SIG-M5 treated with dmso at 0.1 percent for 504 hours (cell line): Measurements from ENCODE around the gene MED16.
A peak's percentile ranks its signal among the peaks of the same experiment; 100 is the strongest.

Experiments used
- DNase-seq: peaks from one replicate; lab custom pipeline; 2025; ENCODE audit not compliant: unreplicated experiment; lab: John Stamatoyannopoulos, UW

The MED16 gene, protein sequence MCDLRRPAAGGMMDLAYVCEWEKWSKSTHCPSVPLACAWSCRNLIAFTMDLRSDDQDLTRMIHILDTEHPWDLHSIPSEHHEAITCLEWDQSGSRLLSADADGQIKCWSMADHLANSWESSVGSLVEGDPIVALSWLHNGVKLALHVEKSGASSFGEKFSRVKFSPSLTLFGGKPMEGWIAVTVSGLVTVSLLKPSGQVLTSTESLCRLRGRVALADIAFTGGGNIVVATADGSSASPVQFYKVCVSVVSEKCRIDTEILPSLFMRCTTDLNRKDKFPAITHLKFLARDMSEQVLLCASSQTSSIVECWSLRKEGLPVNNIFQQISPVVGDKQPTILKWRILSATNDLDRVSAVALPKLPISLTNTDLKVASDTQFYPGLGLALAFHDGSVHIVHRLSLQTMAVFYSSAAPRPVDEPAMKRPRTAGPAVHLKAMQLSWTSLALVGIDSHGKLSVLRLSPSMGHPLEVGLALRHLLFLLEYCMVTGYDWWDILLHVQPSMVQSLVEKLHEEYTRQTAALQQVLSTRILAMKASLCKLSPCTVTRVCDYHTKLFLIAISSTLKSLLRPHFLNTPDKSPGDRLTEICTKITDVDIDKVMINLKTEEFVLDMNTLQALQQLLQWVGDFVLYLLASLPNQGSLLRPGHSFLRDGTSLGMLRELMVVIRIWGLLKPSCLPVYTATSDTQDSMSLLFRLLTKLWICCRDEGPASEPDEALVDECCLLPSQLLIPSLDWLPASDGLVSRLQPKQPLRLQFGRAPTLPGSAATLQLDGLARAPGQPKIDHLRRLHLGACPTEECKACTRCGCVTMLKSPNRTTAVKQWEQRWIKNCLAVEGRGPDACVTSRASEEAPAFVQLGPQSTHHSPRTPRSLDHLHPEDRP

DNA sequence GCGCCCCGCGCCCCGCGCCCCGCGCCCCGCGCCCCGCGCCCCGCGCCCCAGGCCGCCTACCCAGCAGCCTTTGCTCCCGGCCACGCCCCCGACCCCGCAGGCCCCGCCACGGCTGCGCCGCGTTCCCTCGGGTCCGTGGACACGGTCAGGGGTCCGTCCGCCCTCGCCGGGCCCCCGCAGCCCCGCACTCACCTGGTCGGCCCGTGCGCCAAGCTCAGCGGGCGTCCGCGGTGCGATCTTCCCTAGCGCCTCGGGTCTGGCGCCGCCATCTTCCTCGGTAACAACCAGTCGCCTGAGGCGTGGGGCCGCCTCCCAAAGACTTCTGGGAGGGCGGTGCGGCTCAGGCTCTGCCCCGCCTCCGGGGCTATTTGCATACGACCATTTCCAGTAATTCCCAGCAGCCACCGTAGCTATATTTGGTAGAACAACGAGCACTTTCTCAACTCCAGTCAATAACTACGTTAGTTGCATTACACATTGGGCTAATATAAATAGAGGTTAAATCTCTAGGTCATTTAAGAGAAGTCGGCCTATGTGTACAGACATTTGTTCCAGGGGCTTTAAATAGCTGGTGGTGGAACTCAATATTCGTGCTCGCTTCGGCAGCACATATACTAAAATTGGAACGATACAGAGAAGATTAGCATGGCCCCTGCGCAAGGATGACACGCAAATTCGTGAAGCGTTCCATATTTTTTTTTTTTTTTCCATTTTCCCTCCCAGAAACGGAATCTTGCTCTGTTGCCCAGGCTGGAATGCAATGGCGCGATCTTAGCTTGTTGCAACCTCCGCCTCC is at the start of gene MED16, which contains the start of gene RNU6-9:
MED16 (minus strand) TSS at position 294 of the 796 bp plus-strand sequence. CDS start 2,056 bp downstream, outside the sequence.
RNU6-9 (plus strand) TSS at position 591 of the 796 bp plus-strand sequence.
- peak; percentile 90 for DNase-seq

DNA sequence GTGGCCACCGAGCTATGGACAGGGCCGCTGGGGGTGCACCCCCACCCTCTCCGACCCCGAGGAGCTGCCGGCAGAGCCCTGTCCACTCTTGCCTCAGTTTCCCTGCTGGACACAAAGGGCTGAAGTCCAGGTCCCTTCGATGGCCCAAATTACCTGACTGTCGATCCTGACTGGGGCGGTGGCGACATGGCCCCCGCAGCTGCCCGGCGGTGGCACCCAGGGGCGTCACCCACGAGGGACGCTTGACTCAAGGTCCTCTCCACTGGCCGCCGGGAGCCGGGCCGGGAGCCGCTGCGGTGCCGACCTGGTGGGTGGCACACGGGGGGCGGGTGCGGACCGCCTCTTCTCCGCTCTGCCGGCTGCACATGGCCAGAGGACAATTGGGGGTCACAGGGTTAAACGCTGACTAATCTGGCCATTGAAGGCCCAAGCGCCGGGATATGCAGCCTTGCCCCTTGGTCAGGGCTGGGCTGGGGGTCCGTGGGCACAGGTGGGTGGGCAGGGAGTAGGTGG is 49.2 kb upstream of the MED16 start:
- DNase-seq = no peak

DNA sequence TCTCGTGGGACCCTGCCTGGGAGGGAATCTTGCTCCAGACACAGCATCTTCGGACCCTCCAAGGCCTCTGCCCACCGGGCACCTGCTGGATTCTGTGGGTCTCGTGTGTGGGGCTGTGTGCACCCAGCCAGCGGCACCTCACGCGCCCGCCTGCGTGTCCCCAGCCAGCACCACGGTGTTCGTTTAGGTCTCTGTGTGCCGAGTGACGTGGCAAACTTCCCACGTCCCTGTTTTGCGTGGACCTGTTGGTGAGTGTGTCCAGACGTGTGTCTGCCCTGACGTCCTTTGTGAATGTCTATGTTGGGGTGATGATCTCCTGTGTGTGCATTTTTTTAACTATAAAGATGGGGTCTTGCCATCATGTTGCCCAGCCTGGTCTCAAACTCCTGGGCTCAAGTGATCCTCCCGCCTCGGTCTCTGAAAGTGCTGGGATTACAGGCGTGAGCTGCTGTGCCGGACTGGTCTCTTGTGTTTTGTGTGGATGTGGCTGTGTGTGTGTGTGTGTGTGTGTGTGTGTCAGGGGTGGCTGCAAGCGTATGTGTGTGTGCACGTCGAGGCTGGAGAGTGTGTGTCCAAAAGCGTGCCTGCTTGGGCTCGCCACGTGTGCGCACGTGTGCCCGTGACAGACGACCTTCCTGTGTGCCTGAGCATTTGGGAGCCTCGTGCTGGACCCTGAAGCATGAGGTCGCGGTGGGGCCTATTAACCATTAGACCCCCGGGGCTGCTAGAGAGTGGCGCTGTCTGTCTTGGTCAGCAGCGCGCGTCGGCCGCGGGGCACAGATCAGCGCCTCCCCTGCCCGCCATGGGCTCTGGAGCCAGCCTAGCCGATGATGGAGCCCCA is 48.5 kb upstream of the MED16 start:
- DNase-seq = no peak

DNA sequence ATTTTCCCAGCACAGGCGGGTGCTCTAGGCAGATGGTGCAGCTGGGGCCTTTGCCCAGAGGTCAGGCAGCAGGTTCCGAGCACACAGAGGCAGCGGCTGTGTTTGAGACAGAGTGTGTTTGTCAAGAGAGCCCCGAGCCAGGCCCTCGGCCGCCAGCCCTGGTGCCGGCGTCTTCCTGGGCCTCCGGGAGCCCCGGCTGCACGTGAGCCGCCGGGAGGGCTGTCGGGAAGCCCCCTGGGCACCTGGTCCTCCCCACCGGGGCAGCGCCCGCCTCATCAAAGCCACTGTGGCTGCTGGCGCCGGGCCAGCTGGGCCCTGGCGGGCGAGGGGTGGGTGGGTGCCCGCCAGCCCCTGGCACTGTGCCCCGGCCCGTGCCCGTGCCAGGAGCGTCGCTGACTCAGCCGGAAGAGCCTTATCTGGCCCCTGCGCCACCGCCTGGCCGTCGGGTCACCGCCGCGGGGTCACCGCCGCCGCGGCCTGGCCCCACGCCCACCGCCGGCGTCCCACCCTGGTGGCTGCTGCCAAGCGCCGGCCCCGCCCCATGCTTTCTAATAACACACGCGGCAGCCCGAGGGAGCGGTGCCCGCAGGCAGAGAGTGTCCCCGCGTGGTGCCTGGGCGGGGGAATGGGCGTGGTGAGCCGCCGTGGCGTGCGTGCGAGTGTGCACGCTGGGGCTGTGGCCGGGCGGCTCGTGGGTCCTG is 47.8 kb upstream of the MED16 start:
- DNase-seq = no peak

DNA sequence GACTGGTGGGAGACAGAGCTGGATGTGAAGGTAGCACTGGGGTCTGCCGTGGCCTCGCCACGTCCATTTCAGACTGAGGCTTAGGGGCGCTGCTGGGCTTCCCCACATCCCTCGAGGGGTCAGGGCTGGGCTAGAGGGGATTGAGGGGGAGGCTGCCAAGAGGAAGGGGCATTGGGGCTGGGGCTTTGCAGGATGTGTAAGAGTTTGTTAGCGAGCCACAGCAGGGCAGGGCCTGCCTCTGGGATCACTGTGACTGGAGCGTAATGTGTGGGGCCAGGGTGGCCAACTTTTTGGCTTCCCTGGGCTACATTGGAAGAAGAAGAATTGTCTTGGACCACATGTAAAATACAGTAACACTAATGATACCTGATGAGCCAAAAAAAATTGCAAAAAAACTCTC is 46.9 kb upstream of the MED16 start:
- no peak for DNase-seq

DNA sequence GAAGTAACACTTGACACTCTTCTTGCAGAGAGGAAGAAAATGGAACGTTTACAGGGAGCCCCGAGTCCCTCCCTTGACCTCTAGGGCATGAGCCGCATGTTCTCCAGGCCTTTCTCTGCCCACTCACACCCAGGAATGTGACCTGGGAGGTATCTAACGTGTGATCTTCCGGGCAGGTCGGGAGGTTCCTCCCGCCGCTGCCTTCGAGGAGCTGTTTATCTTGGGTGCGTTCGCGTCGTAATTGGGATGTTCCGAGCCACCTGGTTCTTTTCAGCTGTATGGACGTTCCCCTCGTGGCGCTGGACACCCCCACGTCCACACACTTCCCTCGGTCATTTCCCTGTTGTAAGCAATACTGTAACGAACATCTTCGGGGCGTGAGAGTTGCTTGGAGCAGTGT is 46.5 kb upstream of the MED16 start:
- DNase-seq = no peak

DNA sequence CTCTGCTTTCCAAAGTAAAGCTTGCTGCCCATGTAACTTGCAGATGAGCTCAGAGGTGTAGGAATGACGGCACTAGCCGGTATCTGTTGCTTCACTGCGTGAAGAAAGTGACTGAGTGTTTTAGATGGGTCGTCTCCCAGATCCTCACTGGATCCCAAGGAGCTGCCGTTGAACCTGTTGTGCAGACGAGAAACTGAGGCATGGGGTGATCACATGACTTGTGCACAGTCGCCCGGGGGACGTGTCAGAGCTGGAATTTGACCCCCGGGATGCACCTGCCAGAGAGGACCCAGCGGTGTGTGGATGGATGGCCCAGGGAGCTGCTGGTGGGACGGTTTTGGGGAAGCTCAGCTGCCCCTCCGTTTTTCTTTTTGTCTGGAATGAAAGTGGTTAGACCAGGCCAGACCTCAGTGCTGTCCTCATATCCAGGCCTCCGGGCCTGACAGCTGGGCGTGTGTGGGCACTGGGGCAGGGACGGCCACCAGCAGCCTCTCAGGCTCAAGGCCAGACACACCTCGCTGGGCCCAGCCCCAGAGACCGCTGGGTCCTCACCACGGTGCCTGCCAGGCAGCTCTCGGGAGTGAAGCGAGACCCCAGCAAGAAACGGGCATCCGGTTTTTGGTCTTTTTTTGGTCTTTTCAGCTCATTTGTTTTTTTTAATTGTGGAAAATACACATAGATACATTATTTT is 45.4 kb upstream of the MED16 start:
- DNase-seq = no peak

DNA sequence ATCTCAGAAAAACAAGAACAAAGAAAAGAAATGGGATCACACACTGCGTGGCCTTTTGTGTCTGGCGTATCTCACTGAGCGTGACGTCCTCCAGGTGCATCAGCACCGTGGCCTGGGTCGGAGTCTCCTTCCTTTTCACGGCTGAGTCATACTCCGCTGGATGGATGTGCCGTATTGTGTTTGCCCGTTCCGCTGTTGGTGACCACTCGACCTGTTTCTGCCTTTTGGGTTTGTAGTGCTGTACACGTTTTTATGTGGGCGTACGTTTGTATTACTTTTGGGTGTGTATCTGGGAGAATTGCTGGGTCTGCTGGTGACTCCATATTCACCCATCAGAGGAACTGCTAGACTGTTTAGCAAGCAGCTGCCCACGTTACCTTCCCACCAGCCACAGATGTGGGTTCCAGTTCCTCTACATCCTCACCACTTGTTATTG is 44.3 kb upstream of the MED16 start:
- peak; percentile 17 for DNase-seq

DNA sequence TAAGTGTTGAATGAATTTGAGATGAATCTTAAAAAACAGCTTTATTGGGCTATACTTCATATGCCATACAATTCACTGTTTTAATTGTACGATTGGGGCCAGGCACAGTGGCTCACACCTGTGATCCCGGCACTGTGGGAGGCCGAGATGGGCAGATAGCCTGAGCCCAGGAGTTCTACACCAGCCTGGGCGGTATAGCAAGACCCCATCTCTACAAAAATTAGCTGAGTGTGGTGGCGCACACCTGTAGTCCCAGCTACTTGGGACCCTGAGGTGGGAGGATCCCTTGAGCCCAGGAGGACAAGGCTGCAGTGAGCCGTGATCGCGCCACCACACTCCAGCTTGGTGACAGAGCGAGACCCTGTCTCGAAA is 43.2 kb upstream of the MED16 start:
- no peak for DNase-seq

DNA sequence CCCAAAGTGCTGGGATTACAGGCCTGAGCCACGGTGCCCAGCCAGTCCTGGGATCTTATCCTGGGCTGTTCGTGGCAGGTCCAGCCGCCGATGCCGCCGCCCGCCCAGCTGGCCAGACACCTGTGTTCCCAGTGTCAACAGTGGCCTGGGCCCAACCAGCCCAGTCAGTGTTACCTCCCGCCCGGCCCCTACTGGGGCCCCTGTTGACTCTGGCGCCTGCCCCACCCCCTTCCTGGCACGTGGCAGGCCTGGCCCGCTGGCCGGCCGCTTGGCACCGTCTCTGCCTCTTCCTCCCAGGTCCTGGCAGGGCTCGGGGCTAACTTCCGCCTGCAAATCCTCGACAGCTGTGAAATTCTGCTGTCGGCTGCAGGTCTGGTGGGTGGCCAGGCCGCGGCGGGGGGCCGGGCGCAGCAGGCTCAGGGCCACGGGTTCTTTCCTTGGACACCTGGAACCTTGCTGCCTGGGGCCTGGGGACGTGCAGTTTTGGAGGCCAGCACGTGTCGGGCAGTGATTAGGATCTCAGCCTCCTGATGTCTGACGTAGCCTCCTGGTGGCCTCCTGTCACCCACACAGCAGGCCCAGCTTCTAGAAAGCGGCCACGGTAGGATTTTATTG is 42.0 kb upstream of the MED16 start:
- no peak for DNase-seq

DNA sequence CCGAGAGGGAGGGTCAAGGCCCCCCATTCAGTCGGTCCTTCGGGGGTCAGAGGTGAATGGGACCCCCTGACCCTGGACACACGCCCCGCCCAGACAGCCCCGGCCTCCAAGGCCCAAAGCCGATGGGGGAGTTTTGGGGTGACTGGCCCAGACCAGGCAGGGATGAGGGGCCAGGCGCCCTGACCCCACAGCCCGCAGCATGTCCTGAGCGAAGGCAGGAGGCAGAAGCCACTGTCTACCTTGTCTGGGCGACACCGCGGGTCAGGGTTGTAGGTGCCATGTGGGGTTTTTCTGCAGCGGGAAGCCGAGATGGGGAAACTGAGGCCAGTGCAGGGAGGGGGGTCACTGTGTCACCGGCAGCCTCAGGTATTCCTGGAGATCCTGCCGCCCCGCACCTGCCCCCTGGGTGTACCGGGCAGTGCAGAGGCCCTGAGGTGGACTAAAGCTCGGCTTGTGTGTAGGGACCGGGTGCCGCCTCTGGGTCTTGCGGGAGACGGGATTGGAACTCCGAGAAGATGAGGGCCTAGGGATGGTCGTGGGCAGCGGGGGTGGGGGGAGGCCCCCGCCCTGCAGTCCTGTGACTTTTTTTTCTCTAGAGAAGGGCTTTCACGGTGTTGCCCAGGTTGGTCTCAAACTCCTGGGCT is 41.3 kb upstream of the MED16 start:
- no peak for DNase-seq

DNA sequence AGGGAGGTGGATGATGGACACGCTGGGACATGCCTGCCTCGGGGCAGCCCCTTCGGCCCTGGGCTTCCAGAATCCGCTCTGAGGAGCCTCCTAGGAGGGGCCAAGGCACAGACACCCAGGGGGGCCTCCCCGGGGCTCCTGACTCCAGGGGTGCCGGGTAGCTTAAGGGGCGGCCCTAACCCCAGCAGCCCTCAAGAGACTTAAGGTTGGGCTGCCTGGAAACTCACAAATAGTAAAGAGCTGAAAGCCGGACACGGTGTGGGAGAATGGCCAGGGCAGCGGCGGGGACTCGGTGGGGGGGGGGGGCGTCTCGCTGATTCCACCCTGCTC is 40.5 kb upstream of the MED16 start:
- no peak for DNase-seq

DNA sequence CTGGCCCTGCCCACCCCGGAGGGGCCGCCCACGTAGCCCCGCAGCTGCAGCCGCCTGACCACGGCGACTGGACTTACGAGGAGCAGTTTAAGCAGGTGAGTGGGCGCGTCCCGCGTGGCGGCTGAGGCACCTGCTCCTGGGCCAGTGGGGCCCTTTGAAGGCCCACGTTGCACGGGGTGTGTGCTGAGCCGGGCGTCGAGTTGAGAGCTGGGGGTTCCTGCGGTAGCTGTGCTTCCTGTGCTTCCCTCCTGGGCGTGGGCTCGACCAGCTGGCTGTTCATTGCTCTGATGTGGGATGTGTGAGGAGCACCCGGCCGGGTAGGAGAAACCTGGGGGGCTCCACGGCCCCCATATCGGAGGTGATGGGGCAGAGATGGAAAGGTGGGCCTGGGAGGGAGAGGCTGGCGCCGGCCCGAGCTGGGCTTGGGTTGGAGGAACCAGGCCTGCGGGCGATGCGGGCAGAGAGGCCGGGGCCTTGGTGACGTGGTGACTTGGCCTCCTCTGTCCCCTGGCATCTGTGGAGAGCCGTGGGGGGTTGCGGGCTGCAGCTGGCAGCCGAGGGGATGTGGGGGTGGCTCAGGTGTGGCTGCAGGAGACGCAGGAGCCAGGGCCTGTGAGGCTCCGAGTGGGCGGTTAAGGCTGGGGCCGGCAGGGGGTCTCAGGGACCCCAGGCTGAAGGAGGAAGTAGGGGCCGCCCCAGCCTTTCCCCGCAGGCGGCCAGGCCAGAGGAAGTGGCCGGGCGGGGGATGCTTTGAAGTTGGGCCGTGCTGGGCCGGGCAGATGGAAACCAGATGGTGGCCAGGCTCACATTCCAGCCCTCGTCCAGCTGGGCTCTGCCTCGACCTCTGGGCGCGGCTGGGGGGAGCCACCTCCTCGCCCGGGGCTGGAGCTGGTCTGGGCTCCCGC is 39.9 kb upstream of the MED16 start:
- no peak for DNase-seq

DNA sequence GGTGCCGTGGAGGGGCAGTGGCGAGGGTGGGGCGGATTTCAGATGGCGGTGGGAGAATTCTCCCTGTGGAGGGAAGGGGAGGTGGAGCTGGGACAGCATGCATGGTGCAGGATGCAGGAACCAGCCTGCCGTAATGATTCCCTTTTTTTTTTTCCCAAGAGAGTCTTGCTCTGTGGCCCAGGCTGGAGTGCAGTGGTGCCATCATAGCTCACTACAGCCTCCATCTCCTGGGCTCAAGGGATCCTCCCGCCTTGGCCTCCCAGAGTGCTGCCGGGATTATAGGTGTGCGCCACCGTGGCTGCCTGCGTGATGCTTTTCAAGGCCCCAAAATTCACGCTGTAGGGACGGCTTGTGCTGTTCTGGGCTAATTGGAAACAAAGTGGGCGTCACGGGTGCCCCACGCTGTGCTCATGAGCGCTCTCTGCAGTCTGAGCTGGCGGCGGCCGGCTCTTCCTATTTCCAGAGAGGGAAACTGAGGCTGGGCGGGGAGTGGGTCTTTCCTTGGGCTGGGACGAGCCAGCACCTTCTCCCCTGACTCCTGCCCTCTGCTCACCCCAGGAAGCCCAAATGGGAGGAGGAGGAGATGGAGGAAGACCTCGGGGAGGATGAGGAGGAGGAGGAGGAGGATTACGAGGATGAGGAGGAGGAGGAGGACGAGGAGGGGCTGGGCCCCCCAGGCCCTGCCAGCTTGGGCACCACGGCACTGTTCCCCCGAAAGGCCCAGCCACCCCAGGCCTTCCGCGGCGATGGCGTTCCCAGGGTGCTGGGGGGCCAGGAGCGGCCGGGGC is 39.1 kb upstream of the MED16 start:
- no peak for DNase-seq

DNA sequence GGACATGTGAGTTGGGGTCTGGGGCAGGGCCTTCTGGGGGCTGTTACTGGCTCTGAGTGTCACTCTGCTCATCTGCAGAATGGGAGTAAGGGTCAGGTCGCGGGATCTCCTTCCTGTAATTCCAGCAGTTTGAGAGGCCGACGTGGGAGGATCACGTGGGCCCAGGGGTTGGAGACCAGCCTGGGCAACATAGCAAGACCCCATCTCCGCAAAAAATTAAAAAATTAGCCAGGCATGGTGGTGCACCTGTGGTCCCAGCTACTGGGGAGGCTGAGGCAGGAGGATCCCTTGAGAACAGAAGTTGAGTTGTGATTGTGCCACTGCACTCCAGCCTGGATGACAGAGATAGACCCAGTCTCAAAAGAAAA is 36.9 kb upstream of the MED16 start:
- DNase-seq = no peak

DNA sequence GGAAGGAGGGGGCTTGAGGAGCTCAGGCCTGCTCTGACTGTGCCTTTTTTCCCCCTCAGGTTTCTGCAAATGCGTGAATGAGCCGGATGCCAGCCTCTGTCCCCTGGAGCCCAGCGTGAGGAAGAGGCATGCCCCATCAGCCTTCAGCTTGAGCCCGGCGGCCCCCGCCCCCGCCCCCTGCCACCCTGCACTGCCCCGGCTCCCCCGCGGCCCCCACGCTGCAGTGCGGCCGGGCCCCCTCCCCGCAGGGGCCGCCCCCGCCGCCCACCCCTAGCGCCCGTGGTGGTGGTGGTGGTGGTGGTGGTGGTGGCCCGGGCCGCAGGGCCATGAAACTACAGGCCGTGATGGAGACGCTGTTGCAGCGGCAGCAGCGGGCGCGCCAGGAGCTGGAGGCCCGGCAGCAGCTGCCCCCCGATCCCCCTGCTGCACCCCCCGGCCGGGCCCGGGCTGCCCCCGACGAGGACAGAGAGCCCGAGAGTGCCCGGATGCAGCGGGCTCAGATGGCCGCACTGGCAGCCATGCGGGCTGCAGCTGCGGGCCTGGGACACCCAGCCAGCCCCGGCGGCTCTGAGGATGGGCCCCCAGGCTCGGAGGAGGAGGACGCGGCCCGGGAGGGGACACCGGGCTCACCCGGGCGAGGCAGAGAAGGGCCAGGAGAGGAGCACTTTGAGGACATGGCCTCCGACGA is 36.4 kb upstream of the MED16 start:
- no peak for DNase-seq
